ENCODE results near the gene C9orf50.

C9orf50 gene

DNA sequence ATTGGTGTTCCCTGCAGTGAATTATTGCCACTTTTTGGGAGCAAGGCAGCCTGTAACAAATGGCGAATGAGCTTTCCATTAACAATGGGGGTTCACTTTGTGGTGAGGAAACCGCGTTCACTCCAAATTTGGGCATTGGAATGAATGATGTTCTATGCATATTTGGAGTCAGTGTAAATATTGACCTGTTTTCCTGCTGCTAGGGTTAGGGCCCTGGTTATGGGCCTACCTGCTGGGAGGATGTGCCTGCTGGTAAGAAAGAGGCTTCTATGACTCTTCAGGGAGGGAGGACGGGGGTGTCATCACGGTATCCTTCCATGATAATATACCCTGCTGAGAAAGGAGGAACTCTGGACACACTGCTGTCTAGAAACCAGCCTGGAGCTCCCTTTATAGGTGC is 29.0 kb downstream of the C9orf50 start:
- H3K27ac ChIP-seq = no peak overlapping the region
- no peak for TF ChIP-seq ZFX (IDR thresholded peaks at IDR 0.05)
- TF ChIP-seq, protein P1, sequence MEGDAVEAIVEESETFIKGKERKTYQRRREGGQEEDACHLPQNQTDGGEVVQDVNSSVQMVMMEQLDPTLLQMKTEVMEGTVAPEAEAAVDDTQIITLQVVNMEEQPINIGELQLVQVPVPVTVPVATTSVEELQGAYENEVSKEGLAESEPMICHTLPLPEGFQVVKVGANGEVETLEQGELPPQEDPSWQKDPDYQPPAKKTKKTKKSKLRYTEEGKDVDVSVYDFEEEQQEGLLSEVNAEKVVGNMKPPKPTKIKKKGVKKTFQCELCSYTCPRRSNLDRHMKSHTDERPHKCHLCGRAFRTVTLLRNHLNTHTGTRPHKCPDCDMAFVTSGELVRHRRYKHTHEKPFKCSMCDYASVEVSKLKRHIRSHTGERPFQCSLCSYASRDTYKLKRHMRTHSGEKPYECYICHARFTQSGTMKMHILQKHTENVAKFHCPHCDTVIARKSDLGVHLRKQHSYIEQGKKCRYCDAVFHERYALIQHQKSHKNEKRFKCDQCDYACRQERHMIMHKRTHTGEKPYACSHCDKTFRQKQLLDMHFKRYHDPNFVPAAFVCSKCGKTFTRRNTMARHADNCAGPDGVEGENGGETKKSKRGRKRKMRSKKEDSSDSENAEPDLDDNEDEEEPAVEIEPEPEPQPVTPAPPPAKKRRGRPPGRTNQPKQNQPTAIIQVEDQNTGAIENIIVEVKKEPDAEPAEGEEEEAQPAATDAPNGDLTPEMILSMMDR (conservative IDR thresholded peaks at IDR 0.05) = no peak

- H3K27ac ChIP-seq = no peak overlapping the region
- TF ChIP-seq ZFX (IDR thresholded peaks at IDR 0.05) = no peak
- TF ChIP-seq, protein P1 (conservative IDR thresholded peaks at IDR 0.05) = no peak
These were observed 30.4 kb downstream of the C9orf50 start for GRCh38 chr9:129590466-129590865.

GRCh38 chr9:129587487-129588262 is 33.2 kb downstream of the C9orf50 start:
- no peak overlapping the region for H3K27ac ChIP-seq
- TF ChIP-seq, protein P1 (conservative IDR thresholded peaks at IDR 0.05) = no peak
- TF ChIP-seq ZFX (IDR thresholded peaks at IDR 0.05) = no peak

- TF ChIP-seq ZFX (IDR thresholded peaks at IDR 0.05) = no peak
- TF ChIP-seq, protein P1 (conservative IDR thresholded peaks at IDR 0.05) = no peak
- H3K27ac ChIP-seq = no peak overlapping the region
These were observed 34.2 kb downstream of the C9orf50 start for GRCh38 chr9:129586685-129587084.

DNA sequence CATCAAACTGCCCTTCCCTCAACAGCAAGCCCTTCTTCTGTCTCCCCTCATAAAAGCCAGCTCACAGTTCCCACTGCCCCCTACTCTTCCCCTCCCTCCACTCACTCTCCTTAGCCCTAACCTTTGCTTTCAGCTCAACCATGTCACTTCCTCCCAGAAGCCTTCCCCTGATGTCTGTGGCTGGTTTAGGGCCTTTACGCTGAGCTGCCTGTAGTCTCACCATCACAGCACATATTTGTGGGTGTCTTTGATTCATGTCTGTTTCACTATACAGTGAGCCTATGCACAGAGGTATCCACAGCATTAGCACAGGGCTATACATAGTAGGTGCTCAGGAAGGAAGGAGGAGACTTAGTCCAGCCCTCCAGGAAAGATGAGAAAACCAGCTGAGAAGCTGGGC is 34.7 kb downstream of the C9orf50 start:
- TF ChIP-seq, protein P1 (conservative IDR thresholded peaks at IDR 0.05) = no peak
- no peak for TF ChIP-seq ZFX (IDR thresholded peaks at IDR 0.05)

GRCh38 chr9:129585352-129585751 is 35.5 kb downstream of the C9orf50 start:
- TF ChIP-seq, protein P1 (conservative IDR thresholded peaks at IDR 0.05) = no peak
- no peak for TF ChIP-seq ZFX (IDR thresholded peaks at IDR 0.05)
- no peak overlapping the region for H3K27ac ChIP-seq

More for the DNA sequence above, 34.7 kb downstream of the C9orf50 start:
- no peak overlapping the region for H3K27ac ChIP-seq

DNA sequence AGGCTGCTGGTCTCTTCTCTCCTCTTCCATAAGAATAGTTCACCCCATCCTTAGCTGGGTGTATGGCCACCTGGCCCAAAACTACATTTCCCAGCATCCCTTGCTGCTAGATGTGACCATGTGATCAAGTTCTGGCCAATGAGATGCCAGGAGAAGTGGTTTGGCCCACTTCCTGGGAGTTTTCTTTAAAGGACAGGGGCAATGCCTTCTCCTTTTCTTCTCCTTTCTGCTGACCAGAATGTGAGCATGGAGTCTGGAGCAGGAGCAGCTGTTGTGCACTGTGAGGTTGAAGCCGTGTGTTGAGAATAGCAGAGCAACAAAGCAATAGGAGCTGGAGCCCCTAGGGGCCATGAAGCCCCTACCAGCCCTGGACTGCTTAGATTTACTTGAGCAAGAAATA is 36.8 kb downstream of the C9orf50 start:
- H3K27ac ChIP-seq = no peak overlapping the region

More for the DNA sequence above, 36.8 kb downstream of the C9orf50 start:
- TF ChIP-seq ZFX (IDR thresholded peaks at IDR 0.05) = no peak
- TF ChIP-seq, protein P1 (conservative IDR thresholded peaks at IDR 0.05) = no peak

All from C4-2B (cell line).